A549 (cell line): Measurements from ENCODE around the gene NCOA7.

Experiments
- CHD2 ChIP-seq: fragments of 150-350 bp; IDR thresholded peaks from 2 replicates; pipeline ENCODE4 v1.6.1; 2014; ENCODE audit warnings: low read length; ENCODE audit not compliant: partially characterized antibody
- JUN ChIP-seq, 2 experiments: fragments of >200 bp; sonication (Bioruptor Twin); formaldehyde crosslinking; IDR thresholded peaks; 2 replicates in 1 of 2; 3 replicates in 1 of 2; pipeline ENCODE4 v1.6.1; 2016 to 2017
- KDM5A ChIP-seq: fragments of 200-600 bp; sonication (generic); IDR thresholded peaks from 2 replicates; pipeline ENCODE4 v1.6.1; 2016; ENCODE audit warnings: antibody characterized with exemption, mild to moderate bottlenecking
- REST ChIP-seq: fragments of 200-600 bp; sonication (generic); IDR thresholded peaks from 2 replicates; pipeline ENCODE4 v1.6.1; 2016; ENCODE audit warnings: antibody characterized with exemption, mild to moderate bottlenecking, moderate library complexity
- ZSCAN20 ChIP-seq: fragments of 250-450 bp; sonication (Bioruptor Pico); IDR thresholded peaks from 2 replicates; pipeline ENCODE4 v1.8.0; 2022; ENCODE audit warnings: mild to moderate bottlenecking, moderate library complexity

GRCh38 chr6:125808591-125808990 lies 17.8 kb downstream of the NCOA7 start:
- TF ChIP-seq ZSCAN20 (CRISPR knock-in tag): no peak
- TF ChIP-seq JUN (IDR thresholded peaks at IDR 0.05): no peak
- no peak for TF ChIP-seq KDM5A
- no peak for TF ChIP-seq CHD2
- TF ChIP-seq REST: no peak
